Immature natural killer cell (primary cell): ENCODE measurements around the gene GPX6. TPM values are rescaled to one million over a fixed set of nuclear protein-coding genes. Genes with fewer than 3 reads are reported as not detected.
A peak's percentile ranks its signal among the peaks of the same experiment; 100 is the strongest.
"Not testable (repeated sequence)": the region's sequence is repeated elsewhere in the genome, so short reads cannot be mapped to it uniquely, and the experiment has no call there.

ENCODE experiments used
- DNase-seq, 3 donors: peaks; one replicate each; pipeline ENCODE4 v3.0.0; 2022; ENCODE audit warnings: mixed read lengths in 1 of 3
- H3K27ac Mint-ChIP-seq, 6 donors: one replicate each; pipeline ENCODE4 v1.8.0; 2020; ENCODE audit warnings: mixed read lengths in 6 of 6, mild to moderate bottlenecking in 5 of 6, inconsistent platforms in 4 of 6, moderate library complexity in 3 of 6
- H3K27me3 Mint-ChIP-seq, 3 donors: one replicate each; pipeline ENCODE4 v1.8.0; 2020 to 2021; ENCODE audit warnings: low read depth in 3 of 3, mild to moderate bottlenecking in 3 of 3, mixed read lengths in 3 of 3, moderate library complexity in 3 of 3, inconsistent platforms in 1 of 3
- H3K36me3 Mint-ChIP-seq, 3 donors: one replicate each; pipeline ENCODE4 v1.8.0; 2020; ENCODE audit warnings: mixed read lengths in 3 of 3, inconsistent platforms in 2 of 3, mild to moderate bottlenecking in 2 of 3
- H3K4me1 Mint-ChIP-seq, 2 donors: one replicate each; pipeline ENCODE4 v1.8.0; 2020; ENCODE audit warnings: inconsistent platforms in 2 of 2, mild to moderate bottlenecking in 2 of 2, mixed read lengths in 2 of 2, moderate library complexity in 1 of 2
- H3K4me3 Mint-ChIP-seq, 5 donors: one replicate each; pipeline ENCODE4 v1.8.0; 2020; ENCODE audit warnings: mild to moderate bottlenecking in 5 of 5, mixed read lengths in 5 of 5, inconsistent platforms in 3 of 5, moderate library complexity in 3 of 5
- H3K9me3 Mint-ChIP-seq, 6 donors: one replicate each; pipeline ENCODE4 v1.8.0; 2020; ENCODE audit warnings: mild to moderate bottlenecking in 6 of 6, mixed read lengths in 6 of 6, inconsistent platforms in 4 of 6, moderate library complexity in 3 of 6
- polyA plus RNA-seq, 3 donors: library from polyadenylated mRNA; unstranded; fragments of 300-500 nt; fragmentation: Illumina TruSeq; gene quantifications; one replicate each; pipeline ENCODE4 v1.2.3, GENCODE V29; 2021

The GPX6 gene
- polyA plus RNA-seq, result not detected

GRCh38 chr6:28515676-28516075 lies at the start of gene GPX6:
GPX6 (minus strand) TSS chr6:28515793; CDS start chr6:28515743, 50 bp downstream.
- Mint-ChIP-seq H3K4me1 (no peaks in the 10 kb centered on the region), H3K27me3 (peaks cover 5 to 11% (median 8%) of the 10 kb centered on the region in 3 donors), H3K36me3 (no peaks in the 10 kb centered on the region), H3K4me3 (no peak within 1 kb of the TSS), H3K27ac (no peak within 1 kb of the TSS), H3K9me3 (peaks cover 0 to 5% (median 0%) of the 10 kb centered on the region in 6 donors)
- DNase-seq, result no peak

GRCh38 chr6:28563430-28564095 lies 48.0 kb upstream of the GPX6 start:
- Mint-ChIP-seq H3K9me3 (peaks cover 0 to 5% (median 0%) of the 10 kb centered on the region in 6 donors), H3K27me3 (peaks cover 5 to 19% (median 6%) of the 10 kb centered on the region in 3 donors), H3K36me3 (no peaks in the 10 kb centered on the region), H3K4me3 (no peak overlapping the region), H3K27ac (no peak overlapping the region), H3K4me1 (no peaks in the 10 kb centered on the region)
- DNase-seq, result no peak

GRCh38 chr6:28558629-28559028 lies 43.0 kb upstream of the GPX6 start:
- Mint-ChIP-seq H3K27ac (no peak overlapping the region), H3K4me3 (no peak overlapping the region), H3K4me1 (no peaks in the 10 kb centered on the region), H3K36me3 (no peaks in the 10 kb centered on the region), H3K27me3 (peaks cover 7 to 24% (median 8%) of the 10 kb centered on the region in 3 donors), H3K9me3 (peaks cover 0 to 3% (median 0%) of the 10 kb centered on the region in 6 donors)
- DNase-seq, result no peak

DNA sequence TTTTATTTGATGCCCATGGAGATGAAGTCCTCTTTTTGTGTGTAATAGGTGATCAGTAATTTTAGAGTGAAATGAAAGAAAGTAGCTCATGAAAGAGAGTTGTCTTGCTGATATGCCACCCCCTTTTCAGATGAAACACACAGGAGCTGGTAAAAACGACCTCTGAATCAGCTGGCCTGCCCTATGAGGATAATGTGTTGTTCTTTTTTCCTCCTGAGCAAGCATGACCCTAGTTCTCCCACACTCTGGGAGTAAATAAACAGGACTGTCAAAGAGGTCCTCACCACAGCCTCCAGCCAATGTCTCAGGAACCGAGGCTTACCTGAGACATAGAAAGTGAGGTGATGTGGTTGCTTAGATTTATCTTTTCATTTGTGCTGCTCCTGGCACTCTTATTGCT lies 39.5 kb upstream of the GPX6 start:
- no peak for DNase-seq
- Mint-ChIP-seq H3K9me3 (peaks cover 0 to 6% (median 0%) of the 10 kb centered on the region in 6 donors), H3K4me1 (no peaks in the 10 kb centered on the region), H3K27me3 (peaks cover 6 to 27% (median 15%) of the 10 kb centered on the region in 3 donors), H3K36me3 (no peaks in the 10 kb centered on the region), H3K27ac (no peak overlapping the region), H3K4me3 (no peak overlapping the region)

- H3K27ac Mint-ChIP-seq, result no peak overlapping the region
- H3K27me3 Mint-ChIP-seq, result peaks cover 5 to 25% (median 13%) of the 10 kb centered on the region in 3 donors
- no peaks in the 10 kb centered on the region for H3K4me1 Mint-ChIP-seq
- H3K36me3 Mint-ChIP-seq, result no peaks in the 10 kb centered on the region
- peaks cover 0 to 6% (median 0%) of the 10 kb centered on the region in 6 donors for H3K9me3 Mint-ChIP-seq
- no peak overlapping the region for H3K4me3 Mint-ChIP-seq
- no peak for DNase-seq
These were observed 38.6 kb upstream of the GPX6 start for GRCh38 chr6:28553986-28554881.

DNA sequence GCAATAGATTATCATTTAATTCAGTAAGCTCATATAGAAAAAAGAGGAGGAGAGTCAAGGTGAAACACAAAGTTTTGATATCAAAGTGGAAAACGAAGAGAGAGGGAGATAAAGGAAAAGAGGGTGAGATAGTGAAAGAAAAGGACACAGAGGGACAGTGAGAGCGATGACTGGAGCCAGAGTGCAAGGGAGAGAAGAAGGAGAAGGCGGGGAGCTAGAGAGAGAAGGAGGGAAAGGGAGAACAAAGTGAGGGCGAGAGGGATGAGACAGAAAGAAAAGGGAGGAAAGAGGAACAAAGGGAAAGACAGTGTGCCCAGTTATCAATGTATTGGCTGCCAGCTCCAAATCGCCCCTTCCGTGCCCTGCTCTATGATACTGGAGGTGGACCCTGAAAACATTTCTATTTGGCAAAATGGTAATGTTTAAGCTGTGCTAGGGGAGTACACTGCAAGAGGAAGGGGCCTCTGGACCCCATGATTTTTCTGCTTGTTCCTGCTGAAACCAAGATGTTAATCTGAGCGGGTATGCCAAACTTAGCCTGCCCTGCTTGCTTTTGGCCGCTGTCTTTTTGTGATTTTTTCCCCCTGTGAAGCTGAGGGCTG lies 37.9 kb upstream of the GPX6 start:
- no peak overlapping the region for H3K27ac Mint-ChIP-seq
- DNase-seq, result no peak
- no peak overlapping the region for H3K4me3 Mint-ChIP-seq
- H3K36me3 Mint-ChIP-seq, result no peaks in the 10 kb centered on the region
- H3K9me3 Mint-ChIP-seq, result peaks cover 0 to 8% (median 0%) of the 10 kb centered on the region in 6 donors
- peaks cover 5 to 23% (median 13%) of the 10 kb centered on the region in 3 donors for H3K27me3 Mint-ChIP-seq
- H3K4me1 Mint-ChIP-seq, result no peaks in the 10 kb centered on the region

GRCh38 chr6:28551891-28552666 lies 36.5 kb upstream of the GPX6 start:
- peaks cover 0 to 13% (median 1%) of the 10 kb centered on the region in 6 donors for H3K9me3 Mint-ChIP-seq

DNA sequence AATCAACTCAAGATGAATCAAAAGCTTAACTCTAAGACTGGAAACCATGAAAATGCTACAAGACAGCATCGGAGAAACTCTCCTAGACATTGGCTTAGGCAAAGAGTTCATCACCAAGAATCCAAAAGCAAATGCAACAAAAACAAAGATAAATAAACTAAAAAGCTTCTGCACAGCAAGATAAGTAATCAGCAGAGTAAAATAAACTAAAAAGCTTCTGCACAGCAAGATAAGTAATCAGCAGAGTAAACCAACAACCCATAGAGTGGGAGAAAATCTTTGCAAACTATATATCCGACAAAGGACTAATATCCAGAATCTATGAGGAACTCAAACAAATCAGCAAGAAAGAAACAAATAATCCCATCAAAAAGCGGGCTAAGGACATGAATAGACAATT lies 31.4 kb upstream of the GPX6 start:
- Mint-ChIP-seq H3K9me3 (peaks cover 0 to 19% (median 2%) of the 10 kb centered on the region in 6 donors), H3K4me1 (peaks cover 17% of the 10 kb centered on the region in 2 donors), H3K27me3 (peaks cover 8 to 30% (median 15%) of the 10 kb centered on the region in 3 donors)
- H3K4me3 Mint-ChIP-seq, DNase-seq, H3K27ac Mint-ChIP-seq, H3K36me3 Mint-ChIP-seq: not testable (repeated sequence)

More at GRCh38 chr6:28551891-28552666, 36.5 kb upstream of the GPX6 start:
- peaks cover 5 to 23% (median 10%) of the 10 kb centered on the region in 3 donors for H3K27me3 Mint-ChIP-seq
- H3K27ac Mint-ChIP-seq, result no peak overlapping the region
- DNase-seq, result no peak
- H3K4me1 Mint-ChIP-seq, result no peaks in the 10 kb centered on the region
- H3K4me3 Mint-ChIP-seq, result no peak overlapping the region
- no peaks in the 10 kb centered on the region for H3K36me3 Mint-ChIP-seq

GRCh38 chr6:28545955-28546354 lies 30.4 kb upstream of the GPX6 start:
- Mint-ChIP-seq H3K27me3 (peaks cover 10 to 33% (median 21%) of the 10 kb centered on the region in 3 donors), H3K4me1 (peaks cover 17% of the 10 kb centered on the region in 2 donors), H3K36me3 (no peaks in the 10 kb centered on the region), H3K9me3 (peaks cover under 1 to 26% (median 8%) of the 10 kb centered on the region in 6 donors), H3K27ac (no peak overlapping the region), H3K4me3 (no peak overlapping the region)
- no peak for DNase-seq

GRCh38 chr6:28543651-28544610 lies 28.3 kb upstream of the GPX6 start:
- peaks cover 17% of the 10 kb centered on the region in 2 donors for H3K4me1 Mint-ChIP-seq
- DNase-seq, result no peak
- no peaks in the 10 kb centered on the region for H3K36me3 Mint-ChIP-seq
- H3K27me3 Mint-ChIP-seq, result peaks cover 12 to 45% (median 27%) of the 10 kb centered on the region in 3 donors
- peaks cover 2 to 37% (median 11%) of the 10 kb centered on the region in 6 donors for H3K9me3 Mint-ChIP-seq
- peak overlapping the region in 4 of 5 donors; percentile 13 to 35 (median 24) for H3K4me3 Mint-ChIP-seq
- no peak overlapping the region for H3K27ac Mint-ChIP-seq

GRCh38 chr6:28542440-28543296 lies 27.1 kb upstream of the GPX6 start:
- peaks cover 12 to 52% (median 31%) of the 10 kb centered on the region in 3 donors for H3K27me3 Mint-ChIP-seq
- H3K27ac Mint-ChIP-seq, result no peak overlapping the region
- no peaks in the 10 kb centered on the region for H3K36me3 Mint-ChIP-seq
- H3K9me3 Mint-ChIP-seq, result peaks cover 2 to 30% (median 11%) of the 10 kb centered on the region in 6 donors
- no peak for DNase-seq
- peaks cover 17% of the 10 kb centered on the region in 2 donors for H3K4me1 Mint-ChIP-seq
- peak overlapping the region in 4 of 5 donors; percentile 13 to 41 (median 24) for H3K4me3 Mint-ChIP-seq
